Endothelial cell of umbilical vein (primary cell): ENCODE data around the gene BBS2. TPM values are rescaled to one million over a fixed set of nuclear protein-coding genes. Genes with fewer than 3 reads are reported as not detected.

ENCODE experiments used
- BruUV-seq: library from RNA; stranded (reverse); fragments of 400-500 nt; replicated peaks from 2 replicates; lab custom pipeline; 2021; lab: Mats Ljungman, UMichigan
- CTCF ChIA-PET: fragments of 300-600, 350-600 bp; sonication (Branson Sonifier 250); formaldehyde crosslinking; loops from one replicate; lab custom pipeline; 2021; ENCODE audit warnings: antibody characterized with exemption, inconsistent platforms; lab: Charles Lee
- POLR2A ChIA-PET: fragments of 300-600, 350-600 bp; sonication (Branson Sonifier 250); formaldehyde crosslinking; loops from one replicate; lab custom pipeline; 2021; ENCODE audit warnings: antibody characterized with exemption, inconsistent platforms; lab: Charles Lee
- DNase-seq: peaks from one replicate; pipeline ENCODE4 v3.0.0-alpha.2; 2011; ENCODE audit warnings: low read depth, low spot score
- FAIRE-seq: peaks from 2 replicates; lab custom pipeline; 2011; peaks lifted over from hg19 to GRCh38; lab: Jason Lieb, UNC
- H2AFZ ChIP-seq: 2 replicates; pipeline ENCODE4 v1.6.0; 2012; ENCODE audit warnings: low read depth, low read length, control low read depth, inconsistent platforms
- H3K27ac ChIP-seq: 2 replicates; pipeline ENCODE4 v1.5.1; 2011; ENCODE audit warnings: low read depth, mild to moderate bottlenecking, control low read depth, low read length, moderate library complexity; ENCODE audit not compliant: insufficient read depth
- H3K27me3 ChIP-seq, 2 experiments: 2 replicates each; pipeline versions ENCODE4 v1.6.0 to v1.6.1; 2011; ENCODE audit warnings: low read length in 2 of 2, mixed read lengths in 1 of 2; ENCODE audit not compliant: control insufficient read depth in 2 of 2, insufficient read depth in 2 of 2
- H3K36me3 ChIP-seq, 2 experiments: 2 replicates in 1 of 2; 3 replicates in 1 of 2; pipeline ENCODE4 v1.5.1; 2011; ENCODE audit warnings: low read length in 2 of 2, mild to moderate bottlenecking in 1 of 2, moderate library complexity in 1 of 2; ENCODE audit not compliant: control insufficient read depth in 2 of 2, insufficient read depth in 2 of 2; ENCODE audit errors: extremely low read depth in 1 of 2
- H3K4me1 ChIP-seq: 3 replicates; pipeline ENCODE4 v1.5.1; 2011; ENCODE audit warnings: mild to moderate bottlenecking, low read length; ENCODE audit not compliant: control insufficient read depth, insufficient read depth; ENCODE audit errors: extremely low read depth
- H3K4me2 ChIP-seq: 2 replicates; pipeline ENCODE4 v1.6.1; 2011; ENCODE audit warnings: low read length, control low read depth, mixed read lengths; ENCODE audit not compliant: insufficient read depth
- H3K4me3 ChIP-seq, 3 experiments: fragments of 200-600 bp in 1 of 3; sonication (generic), shearing (Covaris generic) in 1 of 3; replicated peaks in 1 of 3; 2 replicates each; pipeline ENCODE4 v1.5.1; 2011 to 2016; ENCODE audit warnings: control low read depth in 3 of 3, low read length in 3 of 3, mild to moderate bottlenecking in 2 of 3, inconsistent platforms in 1 of 3, low read depth in 1 of 3, moderate library complexity in 1 of 3; ENCODE audit not compliant: insufficient read depth in 1 of 3
- H3K79me2 ChIP-seq: 2 replicates; pipeline ENCODE4 v1.6.0; 2012; ENCODE audit warnings: low read length, inconsistent platforms; ENCODE audit not compliant: control insufficient read depth, insufficient read depth
- H3K9ac ChIP-seq: replicated peaks from 2 replicates; pipeline ENCODE3; 2011; ENCODE audit warnings: low read length, control low read depth; ENCODE audit not compliant: insufficient read depth; ENCODE audit errors: extremely low read depth
- H3K9me1 ChIP-seq: replicated peaks from 3 replicates; pipeline ENCODE4 v1.6.0; 2011; ENCODE audit warnings: mild to moderate bottlenecking, low read length; ENCODE audit not compliant: control insufficient read depth, insufficient read depth; ENCODE audit errors: extremely low read depth
- H3K9me3 ChIP-seq: replicated peaks from 2 replicates; pipeline ENCODE4 v1.5.1; 2012; ENCODE audit warnings: low read length, inconsistent platforms; ENCODE audit not compliant: control insufficient read depth, insufficient read depth
- H4K20me1 ChIP-seq: replicated peaks from 2 replicates; pipeline ENCODE3; 2011; ENCODE audit warnings: mild to moderate bottlenecking, low read length; ENCODE audit not compliant: control insufficient read depth, insufficient read depth; ENCODE audit errors: extremely low read depth
- EZH2 ChIP-seq: IDR thresholded peaks from 2 replicates; pipeline ENCODE4 v1.6.1; 2012; ENCODE audit warnings: borderline replicate concordance, low read depth, mild to moderate bottlenecking, moderate library complexity, low read length, inconsistent platforms; ENCODE audit not compliant: severe bottlenecking
- FOS ChIP-seq: IDR thresholded peaks from 2 replicates; pipeline ENCODE4 v1.6.1; 2011; ENCODE audit warnings: mild to moderate bottlenecking, low read length, moderate library complexity, borderline replicate concordance; ENCODE audit not compliant: insufficient read depth
- GATA2 ChIP-seq: IDR thresholded peaks from 2 replicates; pipeline ENCODE4 v1.7.0; 2011; ENCODE audit warnings: low read depth, mild to moderate bottlenecking, moderate library complexity, mixed read lengths, low read length; ENCODE audit not compliant: insufficient read length, insufficient read depth
- JUN ChIP-seq: IDR thresholded peaks from 2 replicates; pipeline ENCODE4 v1.6.1; 2011; ENCODE audit warnings: borderline replicate concordance, low read depth; ENCODE audit not compliant: insufficient read length, insufficient read depth
- MYC ChIP-seq: IDR thresholded peaks from one replicate; pipeline ENCODE4 v1.6.1; 2011; ENCODE audit warnings: mild to moderate bottlenecking, low read depth, low read length
- POLR2A ChIP-seq: IDR thresholded peaks from 2 replicates; pipeline ENCODE4 v1.6.1; 2012; ENCODE audit warnings: low read depth, mild to moderate bottlenecking, control low read depth, low read length
- POLR2AphosphoS5 ChIP-seq: IDR thresholded peaks from 2 replicates; pipeline ENCODE4 v1.6.1; 2012; ENCODE audit warnings: low read depth, mild to moderate bottlenecking, control low read depth, low read length, moderate library complexity; ENCODE audit not compliant: insufficient read depth
- dilution Hi-C: fragments of 300-500 bp; cut with MboI; formaldehyde crosslinking; loops from one replicate; pipeline ENCODE4 v1.15.0; 2019; ENCODE audit warnings: low sequenced_read_pairs; ENCODE audit not compliant: extremely low pct_ligation_motif_present
- intact Hi-C: fragments of 100-400 bp; cut with micrococcal nuclease; formaldehyde crosslinking; loops from one replicate; pipeline ENCODE4 v1.10.0; 2022
- polyA plus RNA-seq, 4 experiments: library from polyadenylated mRNA; depleted of rRNA in 3 of 4; stranded (reverse) in 3 of 4; unstranded in 1 of 4; fragments of >200 nt; gene quantifications; 2 replicates each; pipeline versions ENCODE4 v1.2.1 to v1.2.3, GENCODE V29; 2011 to 2012; ENCODE audit warnings: missing spikeins in 1 of 4
- total RNA-seq: library from RNA; stranded (reverse); gene quantifications from 2 replicates; pipeline ENCODE4 v1.2.3, GENCODE V29; 2021
- TF ChIP-seq, protein P1 (sequence below), 2 donors: IDR thresholded peaks; 1 replicate in 1 of 2; 2 replicates in 1 of 2; pipeline ENCODE4 v1.5.1; 2011; ENCODE audit warnings: low read length in 2 of 2, mild to moderate bottlenecking in 2 of 2, moderate library complexity in 2 of 2, control low read depth in 1 of 2, inconsistent platforms in 1 of 2, low read depth in 1 of 2; ENCODE audit not compliant: insufficient read depth in 1 of 2; ENCODE audit errors: extremely low read depth in 1 of 2
- TF ChIP-seq, protein P2 (sequence below): IDR thresholded peaks from 2 replicates; pipeline ENCODE4 v1.6.1; 2011; ENCODE audit not compliant: insufficient read depth, insufficient read length

Gene BBS2
- total and polyA plus RNA-seq, 2 donors (not counting 3 experiments of a cell fraction or from before 2014, with no cell fraction given) = 37.6 to 44.8 TPM

DNA sequence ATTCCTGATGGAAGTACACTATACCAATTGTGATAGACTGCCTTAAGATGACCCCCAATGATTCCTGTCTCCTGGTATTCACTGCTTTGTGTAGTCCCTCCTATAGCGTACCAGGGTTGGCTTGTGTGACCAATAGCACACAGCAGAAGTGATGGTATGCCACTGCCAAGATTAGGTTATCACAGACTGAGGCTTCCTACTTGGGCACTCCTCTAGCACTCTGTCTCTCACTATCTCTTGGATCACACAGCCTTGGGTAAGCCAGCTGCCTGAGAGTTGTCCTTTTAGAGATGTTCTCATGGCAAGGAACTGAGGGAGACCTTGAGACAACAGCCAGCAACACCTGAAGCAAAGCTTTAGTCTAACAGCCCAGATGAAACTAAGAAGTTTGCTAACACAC, 81.8 kb downstream of the BBS2 start:
- Histone ChIP-seq H4K20me1 (no peaks in the 10 kb centered on the region), H3K36me3 (peaks cover 6 to 13% of the 10 kb centered on the region in 2 experiments), H3K27ac (no peak overlapping the region), H3K4me3 (no peak overlapping the region), H3K9me3 (no peaks in the 10 kb centered on the region), H2AFZ (no peak overlapping the region), H3K4me1 (no peaks in the 10 kb centered on the region), H3K79me2 (peaks cover 5% of the 10 kb centered on the region), H3K27me3 (no peaks in the 10 kb centered on the region), H3K9me1 (no peaks in the 10 kb centered on the region), H3K4me2 (no peak overlapping the region), H3K9ac (no peak overlapping the region)
- DNase-seq = no peak
- CTCF ChIA-PET = interaction anchor here (1.7 kb wide), 1 partner anchor 163 kb away, joined by 4 read pairs; no protein-coding TSS in a partner anchor
- no peak for FAIRE-seq
- intact Hi-C loops (no loop called here), dilution Hi-C loops (no loop called here)
- POLR2A ChIA-PET = no interaction called here
- TF ChIP-seq, protein P1, sequence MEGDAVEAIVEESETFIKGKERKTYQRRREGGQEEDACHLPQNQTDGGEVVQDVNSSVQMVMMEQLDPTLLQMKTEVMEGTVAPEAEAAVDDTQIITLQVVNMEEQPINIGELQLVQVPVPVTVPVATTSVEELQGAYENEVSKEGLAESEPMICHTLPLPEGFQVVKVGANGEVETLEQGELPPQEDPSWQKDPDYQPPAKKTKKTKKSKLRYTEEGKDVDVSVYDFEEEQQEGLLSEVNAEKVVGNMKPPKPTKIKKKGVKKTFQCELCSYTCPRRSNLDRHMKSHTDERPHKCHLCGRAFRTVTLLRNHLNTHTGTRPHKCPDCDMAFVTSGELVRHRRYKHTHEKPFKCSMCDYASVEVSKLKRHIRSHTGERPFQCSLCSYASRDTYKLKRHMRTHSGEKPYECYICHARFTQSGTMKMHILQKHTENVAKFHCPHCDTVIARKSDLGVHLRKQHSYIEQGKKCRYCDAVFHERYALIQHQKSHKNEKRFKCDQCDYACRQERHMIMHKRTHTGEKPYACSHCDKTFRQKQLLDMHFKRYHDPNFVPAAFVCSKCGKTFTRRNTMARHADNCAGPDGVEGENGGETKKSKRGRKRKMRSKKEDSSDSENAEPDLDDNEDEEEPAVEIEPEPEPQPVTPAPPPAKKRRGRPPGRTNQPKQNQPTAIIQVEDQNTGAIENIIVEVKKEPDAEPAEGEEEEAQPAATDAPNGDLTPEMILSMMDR (IDR thresholded peaks at IDR 0.05; ENCODE audit: extremely low read depth in 1 of 2, insufficient read depth in 1 of 2, low read depth in 1 of 2, low read length in 2 of 2) = no peak
- TF ChIP-seq GATA2 (no peak), POLR2AphosphoS5 (no peak), MYC (no peak), POLR2A (no peak), FOS (no peak)
- BruUV-seq = no TSS peak

DNA sequence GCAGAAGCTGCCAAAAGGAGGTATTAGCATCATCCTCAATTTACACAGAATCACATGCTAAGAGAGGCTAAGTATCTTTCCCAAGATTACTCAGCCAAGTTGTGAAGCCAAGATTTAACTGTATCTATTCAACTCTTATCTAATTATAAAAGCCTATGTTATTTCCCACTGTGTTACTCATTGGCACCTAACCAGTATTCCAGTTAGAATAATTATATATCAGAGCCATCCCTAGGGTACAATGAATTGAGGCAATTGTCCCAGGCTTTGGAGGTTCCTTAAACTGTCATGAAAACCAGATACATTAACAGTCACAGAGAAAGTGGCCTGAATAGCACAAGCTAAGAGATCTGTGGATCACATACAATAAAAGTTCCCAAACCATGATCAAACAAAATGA, 83.6 kb downstream of the BBS2 start:
- no peak for FAIRE-seq
- CTCF ChIA-PET = no interaction called here

More for the DNA sequence above, 83.6 kb downstream of the BBS2 start:
- Histone ChIP-seq H2AFZ (no peak overlapping the region), H3K79me2 (peaks cover 2% of the 10 kb centered on the region), H3K27me3 (no peaks in the 10 kb centered on the region), H3K9ac (no peak overlapping the region), H3K9me3 (no peaks in the 10 kb centered on the region), H3K4me2 (no peak overlapping the region), H3K36me3 (peaks cover 6 to 20% of the 10 kb centered on the region in 2 experiments), H3K4me3 (no peak overlapping the region), H3K27ac (no peak overlapping the region), H3K4me1 (no peaks in the 10 kb centered on the region), H4K20me1 (no peaks in the 10 kb centered on the region), H3K9me1 (no peaks in the 10 kb centered on the region)
- no peak for DNase-seq
- no peak for TF ChIP-seq POLR2A
- TF ChIP-seq, protein P1 (IDR thresholded peaks at IDR 0.05; ENCODE audit: extremely low read depth in 1 of 2, insufficient read depth in 1 of 2, low read depth in 1 of 2, low read length in 2 of 2) = no peak
- TF ChIP-seq MYC = no peak
- no peak for TF ChIP-seq GATA2
- no peak for TF ChIP-seq EZH2
- TF ChIP-seq JUN = no peak
- no peak for TF ChIP-seq POLR2AphosphoS5
- no peak for TF ChIP-seq FOS
- TF ChIP-seq, protein P2, sequence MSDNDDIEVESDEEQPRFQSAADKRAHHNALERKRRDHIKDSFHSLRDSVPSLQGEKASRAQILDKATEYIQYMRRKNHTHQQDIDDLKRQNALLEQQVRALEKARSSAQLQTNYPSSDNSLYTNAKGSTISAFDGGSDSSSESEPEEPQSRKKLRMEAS = no peak
- no TSS peak for BruUV-seq
- intact Hi-C loops = no loop called here
- dilution Hi-C loops = no loop called here
- POLR2A ChIA-PET = no interaction called here
